ENCODE data around the gene RPS6KA4.

DNA sequence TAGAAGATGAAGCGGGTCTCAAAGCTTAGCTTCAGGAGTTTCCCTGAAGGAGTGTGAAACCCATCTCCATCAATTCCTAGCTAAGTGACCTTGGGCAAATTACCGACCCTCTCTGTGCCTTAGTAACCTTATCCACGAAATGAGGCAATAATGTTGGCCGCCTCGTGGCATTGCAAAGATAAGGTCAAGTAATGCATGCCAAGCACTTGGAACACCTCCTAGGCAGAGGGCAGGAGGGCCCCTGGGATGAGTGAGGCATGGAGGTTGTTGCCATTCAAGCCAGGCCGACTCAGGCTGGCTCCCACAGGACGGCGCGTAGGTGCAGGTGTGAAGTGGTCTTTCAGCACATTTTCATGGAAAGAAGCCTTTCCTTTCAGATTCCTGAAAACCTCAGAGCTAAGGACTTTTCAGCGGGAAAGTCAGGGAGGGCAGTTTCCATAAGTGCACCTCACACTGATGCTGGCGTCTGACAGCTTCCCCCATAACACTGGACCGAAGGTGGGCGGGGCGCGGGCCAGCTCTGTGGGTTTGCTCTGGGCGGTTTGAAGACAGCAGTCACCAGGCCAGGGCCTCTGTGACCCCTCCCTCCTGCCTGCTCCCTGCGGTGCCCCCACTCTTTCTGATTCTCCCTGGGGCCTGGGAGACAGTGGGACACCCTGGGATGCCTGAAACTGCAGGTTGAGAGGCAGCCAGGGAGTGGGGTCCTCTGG is 25.2 kb downstream of the RPS6KA4 start:
- TF ChIP-seq JUND (IDR thresholded peaks at IDR 0.05): no peak
- TF ChIP-seq EZH2 (IDR thresholded peaks at IDR 0.05): no peak
- TF ChIP-seq, protein P1, sequence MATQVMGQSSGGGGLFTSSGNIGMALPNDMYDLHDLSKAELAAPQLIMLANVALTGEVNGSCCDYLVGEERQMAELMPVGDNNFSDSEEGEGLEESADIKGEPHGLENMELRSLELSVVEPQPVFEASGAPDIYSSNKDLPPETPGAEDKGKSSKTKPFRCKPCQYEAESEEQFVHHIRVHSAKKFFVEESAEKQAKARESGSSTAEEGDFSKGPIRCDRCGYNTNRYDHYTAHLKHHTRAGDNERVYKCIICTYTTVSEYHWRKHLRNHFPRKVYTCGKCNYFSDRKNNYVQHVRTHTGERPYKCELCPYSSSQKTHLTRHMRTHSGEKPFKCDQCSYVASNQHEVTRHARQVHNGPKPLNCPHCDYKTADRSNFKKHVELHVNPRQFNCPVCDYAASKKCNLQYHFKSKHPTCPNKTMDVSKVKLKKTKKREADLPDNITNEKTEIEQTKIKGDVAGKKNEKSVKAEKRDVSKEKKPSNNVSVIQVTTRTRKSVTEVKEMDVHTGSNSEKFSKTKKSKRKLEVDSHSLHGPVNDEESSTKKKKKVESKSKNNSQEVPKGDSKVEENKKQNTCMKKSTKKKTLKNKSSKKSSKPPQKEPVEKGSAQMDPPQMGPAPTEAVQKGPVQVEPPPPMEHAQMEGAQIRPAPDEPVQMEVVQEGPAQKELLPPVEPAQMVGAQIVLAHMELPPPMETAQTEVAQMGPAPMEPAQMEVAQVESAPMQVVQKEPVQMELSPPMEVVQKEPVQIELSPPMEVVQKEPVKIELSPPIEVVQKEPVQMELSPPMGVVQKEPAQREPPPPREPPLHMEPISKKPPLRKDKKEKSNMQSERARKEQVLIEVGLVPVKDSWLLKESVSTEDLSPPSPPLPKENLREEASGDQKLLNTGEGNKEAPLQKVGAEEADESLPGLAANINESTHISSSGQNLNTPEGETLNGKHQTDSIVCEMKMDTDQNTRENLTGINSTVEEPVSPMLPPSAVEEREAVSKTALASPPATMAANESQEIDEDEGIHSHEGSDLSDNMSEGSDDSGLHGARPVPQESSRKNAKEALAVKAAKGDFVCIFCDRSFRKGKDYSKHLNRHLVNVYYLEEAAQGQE (IDR thresholded peaks at IDR 0.05; ENCODE audit: low read depth): no peak
- TF ChIP-seq, protein P2, sequence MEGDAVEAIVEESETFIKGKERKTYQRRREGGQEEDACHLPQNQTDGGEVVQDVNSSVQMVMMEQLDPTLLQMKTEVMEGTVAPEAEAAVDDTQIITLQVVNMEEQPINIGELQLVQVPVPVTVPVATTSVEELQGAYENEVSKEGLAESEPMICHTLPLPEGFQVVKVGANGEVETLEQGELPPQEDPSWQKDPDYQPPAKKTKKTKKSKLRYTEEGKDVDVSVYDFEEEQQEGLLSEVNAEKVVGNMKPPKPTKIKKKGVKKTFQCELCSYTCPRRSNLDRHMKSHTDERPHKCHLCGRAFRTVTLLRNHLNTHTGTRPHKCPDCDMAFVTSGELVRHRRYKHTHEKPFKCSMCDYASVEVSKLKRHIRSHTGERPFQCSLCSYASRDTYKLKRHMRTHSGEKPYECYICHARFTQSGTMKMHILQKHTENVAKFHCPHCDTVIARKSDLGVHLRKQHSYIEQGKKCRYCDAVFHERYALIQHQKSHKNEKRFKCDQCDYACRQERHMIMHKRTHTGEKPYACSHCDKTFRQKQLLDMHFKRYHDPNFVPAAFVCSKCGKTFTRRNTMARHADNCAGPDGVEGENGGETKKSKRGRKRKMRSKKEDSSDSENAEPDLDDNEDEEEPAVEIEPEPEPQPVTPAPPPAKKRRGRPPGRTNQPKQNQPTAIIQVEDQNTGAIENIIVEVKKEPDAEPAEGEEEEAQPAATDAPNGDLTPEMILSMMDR (IDR thresholded peaks at IDR 0.05 in 2 of 3, conservative IDR thresholded peaks at IDR 0.05 in 1 of 3; ENCODE audit: borderline replicate concordance in 1 of 3, insufficient read depth in 1 of 3, low read depth in 2 of 3, low read length in 2 of 3): no peak

Data from HCT116 (cell line).